HepG2 (cell line): Measurements from ENCODE around the gene CHN2. TPM values are rescaled to one million over a fixed set of nuclear protein-coding genes. Genes with fewer than 3 reads are reported as not detected.

Experiments
- BRF2 ChIP-seq: sonication (generic); formaldehyde crosslinking; IDR thresholded peaks from 2 replicates; pipeline ENCODE4 v1.8.1; 2022; ENCODE audit warnings: mild to moderate bottlenecking, missing genetic modification reagents
- ETS1 ChIP-seq: sonication (generic); formaldehyde crosslinking; IDR thresholded peaks from 2 replicates; pipeline ENCODE4 v1.4.0; 2020; ENCODE audit warnings: missing genetic modification reagents
- FOXA3 ChIP-seq: IDR thresholded peaks from 2 replicates; pipeline ENCODE4 v1.6.1; 2016; ENCODE audit warnings: missing genetic modification reagents, missing compliant biosample characterization
- FOXJ3 ChIP-seq: sonication (generic); formaldehyde crosslinking; IDR thresholded peaks from 2 replicates; pipeline ENCODE4 v1.4.0; 2020; ENCODE audit warnings: missing genetic modification reagents, mild to moderate bottlenecking, borderline replicate concordance
- FOXK2 ChIP-seq: fragments of 450-650 bp; IDR thresholded peaks from 2 replicates; pipeline ENCODE4 v1.6.1; 2016
- GABPB1 ChIP-seq: IDR thresholded peaks from 2 replicates; pipeline ENCODE4 v1.6.1; 2016; ENCODE audit warnings: mild to moderate bottlenecking, missing genetic modification reagents, moderate library complexity, missing compliant biosample characterization
- GTF3A ChIP-seq: sonication (generic); formaldehyde crosslinking; conservative IDR thresholded peaks from 2 replicates; pipeline ENCODE4 v1.4.0; 2020; ENCODE audit warnings: mild to moderate bottlenecking, missing genetic modification reagents
- HOXA7 ChIP-seq: sonication (generic); formaldehyde crosslinking; IDR thresholded peaks from 2 replicates; pipeline ENCODE4 v1.8.1; 2022; ENCODE audit warnings: mild to moderate bottlenecking, missing genetic modification reagents, moderate library complexity
- KDM5A ChIP-seq: fragments of 200-600 bp; sonication (generic); IDR thresholded peaks from 2 replicates; pipeline ENCODE4 v1.7.0; 2018; ENCODE audit warnings: antibody characterized with exemption, mild to moderate bottlenecking, low read length, borderline replicate concordance
- MATR3 ChIP-seq: sonication (generic); formaldehyde crosslinking; IDR thresholded peaks from 2 replicates; pipeline ENCODE4 v1.4.0; 2020; ENCODE audit warnings: missing genetic modification reagents
- MLX ChIP-seq: IDR thresholded peaks from 2 replicates; pipeline ENCODE4 v1.6.1; 2016
- RARA ChIP-seq: IDR thresholded peaks from 2 replicates; pipeline ENCODE4 v1.6.1; 2016; ENCODE audit warnings: missing genetic modification reagents, missing compliant biosample characterization
- SOX5 ChIP-seq: IDR thresholded peaks from 2 replicates; pipeline ENCODE4 v1.6.1; 2016; ENCODE audit warnings: borderline replicate concordance
- SPEN ChIP-seq: sonication (generic); formaldehyde crosslinking; IDR thresholded peaks from 2 replicates; pipeline ENCODE4 v1.5.1; 2020; ENCODE audit warnings: low read depth, mild to moderate bottlenecking, missing genetic modification reagents
- TCF7L2 ChIP-seq: IDR thresholded peaks from 2 replicates; pipeline ENCODE4 v1.6.1; 2011; ENCODE audit warnings: mild to moderate bottlenecking, low read depth, low read length, moderate library complexity
- ZBTB20 ChIP-seq: sonication (generic); formaldehyde crosslinking; IDR thresholded peaks from 2 replicates; pipeline ENCODE4 v1.8.1; 2023; ENCODE audit warnings: missing genetic modification reagents, low read depth, mild to moderate bottlenecking, borderline replicate concordance
- ZBTB39 ChIP-seq: sonication (generic); formaldehyde crosslinking; IDR thresholded peaks from 2 replicates; pipeline ENCODE4 v1.5.0; 2020; ENCODE audit warnings: missing genetic modification reagents
- ZFP62 ChIP-seq: sonication (generic); formaldehyde crosslinking; IDR thresholded peaks from 2 replicates; pipeline ENCODE4 v1.4.0; 2020; ENCODE audit warnings: missing genetic modification reagents
- ZNF33B ChIP-seq: sonication (generic); formaldehyde crosslinking; IDR thresholded peaks from 2 replicates; pipeline ENCODE4 v1.5.1; 2020; ENCODE audit warnings: mild to moderate bottlenecking, missing genetic modification reagents
- ZNF574 ChIP-seq: sonication (generic); formaldehyde crosslinking; IDR thresholded peaks from 2 replicates; pipeline ENCODE4 v1.4.0; 2020; ENCODE audit warnings: missing genetic modification reagents
- ZNF577 ChIP-seq: sonication (generic); formaldehyde crosslinking; IDR thresholded peaks from 2 replicates; pipeline ENCODE4 v1.4.0; 2020; ENCODE audit warnings: mild to moderate bottlenecking, low read depth, missing genetic modification reagents, borderline replicate concordance
- ZNF781 ChIP-seq: sonication (generic); formaldehyde crosslinking; IDR thresholded peaks from 2 replicates; pipeline ENCODE4 v1.5.1; 2020; ENCODE audit warnings: borderline replicate concordance, mild to moderate bottlenecking, missing genetic modification reagents; ENCODE audit errors: not compliant biosample characterization
- polyA plus RNA-seq, 8 experiments: library from polyadenylated mRNA; depleted of rRNA in 3 of 8; stranded (reverse) in 7 of 8; unstranded in 1 of 8; fragments of >200 nt; fragmentation: Illumina TruSeq in 4 of 8; extraction: Trizol in 4 of 8; gene quantifications; 2 replicates each; pipeline versions ENCODE4 v1.2.1 to v1.2.3, GENCODE V29; 2011 to 2016; ENCODE audit warnings: low read depth in 4 of 8, missing spikeins in 1 of 8, mixed read lengths in 1 of 8; ENCODE audit not compliant: insufficient read depth in 1 of 8
- total RNA-seq, 5 experiments: library from RNA; depleted of rRNA; stranded (reverse); fragments of >200 nt; fragmentation: Illumina TruSeq; extraction: Trizol; gene quantifications; 2 replicates each; pipeline ENCODE4 v1.2.3, GENCODE V29; 2016; ENCODE audit warnings: low read depth in 1 of 5

CHN2 gene
- total and polyA plus RNA-seq, 2 of the 13 experiments (the other 11 are each of a cell fraction or from before 2014, with no cell fraction given): 23.5 to 30.5 TPM

- TF ChIP-seq KDM5A: no peak
- TF ChIP-seq FOXK2: no peak
- TF ChIP-seq ZNF577: no peak
- TF ChIP-seq FOXA3: peak; percentile 96
- TF ChIP-seq RARA (CRISPR knock-in tag): peak; percentile 89
- TF ChIP-seq ZFP62 (CRISPR knock-in tag): no peak
- TF ChIP-seq SOX5: peak; percentile 93
- peak; percentile 75 for TF ChIP-seq TCF7L2
- TF ChIP-seq MLX: peak; percentile 51; the same call in 1 of the 2 replicates
- TF ChIP-seq ZBTB39 (CRISPR knock-in tag): no peak
- TF ChIP-seq ZNF781: no peak
- 0 out of 2 replicates have a peak, but pooled peaks have one; percentile 21 for TF ChIP-seq ZNF574 (CRISPR knock-in tag)
- TF ChIP-seq ZNF33B: no peak
- no peak for TF ChIP-seq HOXA7 (CRISPR knock-in tag)
- no peak for TF ChIP-seq BRF2 (CRISPR knock-in tag)
- 0 out of 2 replicates have a peak, but pooled peaks have one; percentile 2 for TF ChIP-seq GABPB1 (CRISPR knock-in tag)
- no peak for TF ChIP-seq GTF3A
- TF ChIP-seq ETS1 (CRISPR knock-in tag): no peak
- peak; percentile 90; the same call in 1 of the 2 replicates for TF ChIP-seq FOXJ3 (CRISPR knock-in tag)
- no peak for TF ChIP-seq MATR3 (CRISPR knock-in tag)
- no peak; the same call in 1 of the 2 replicates for TF ChIP-seq ZBTB20
- TF ChIP-seq SPEN (CRISPR knock-in tag): no peak
Observed at GRCh38 chr7:29190349-29191045, 4.1 kb upstream of the CHN2 start (continued).
